H1 (cell line): ENCODE measurements around the gene HEATR5A. TPM values are rescaled to one million over a fixed set of nuclear protein-coding genes. Genes with fewer than 3 reads are reported as not detected.

Experiments used
- CTCF ChIA-PET: fragments of 300-600 bp; sonication (Branson Sonifier 250); formaldehyde crosslinking; loops from one replicate; lab custom pipeline; 2021; ENCODE audit not compliant: partially characterized antibody; lab: Charles Lee
- POLR2A ChIA-PET: fragments of 300-600 bp; sonication (Branson Sonifier 250); formaldehyde crosslinking; loops from one replicate; lab custom pipeline; 2021; ENCODE audit warnings: inconsistent platforms; ENCODE audit not compliant: partially characterized antibody; lab: Charles Lee
- DNase-seq, 2 experiments: peaks; one replicate each; pipeline versions ENCODE4 v3.0.0 to v3.0.0-alpha.2; 2010 to 2022; ENCODE audit warnings: low spot score in 2 of 2, low read depth in 1 of 2, mixed read lengths in 1 of 2
- FAIRE-seq: peaks from 2 replicates; lab custom pipeline; 2011; peaks lifted over from hg19 to GRCh38; lab: Jason Lieb, UNC
- H2AFZ ChIP-seq: 2 replicates; pipeline ENCODE4 v1.8.1; 2012; ENCODE audit warnings: low read length, inconsistent platforms
- H2AK5ac ChIP-seq: 2 replicates; pipeline ENCODE4 v1.6.1; 2013; ENCODE audit warnings: low read depth, low read length
- H2BK120ac ChIP-seq: replicated peaks from 2 replicates; pipeline ENCODE3; 2013; ENCODE audit warnings: low read depth, low read length, inconsistent platforms
- H2BK12ac ChIP-seq: 2 replicates; pipeline ENCODE4 v1.6.1; 2013; ENCODE audit warnings: low read depth, low read length
- H2BK15ac ChIP-seq: 2 replicates; pipeline ENCODE4 v1.6.1; 2013; ENCODE audit warnings: low read length
- H2BK20ac ChIP-seq: 2 replicates; pipeline ENCODE4 v1.6.1; 2013; ENCODE audit warnings: low read length
- H2BK5ac ChIP-seq: 2 replicates; pipeline ENCODE4 v1.6.1; 2013; ENCODE audit warnings: low read depth, low read length
- H3K14ac ChIP-seq: 2 replicates; pipeline ENCODE4 v1.6.1; 2013; ENCODE audit warnings: inconsistent platforms; ENCODE audit not compliant: insufficient read length
- H3K18ac ChIP-seq: 2 replicates; pipeline ENCODE4 v1.6.1; 2013; ENCODE audit warnings: low read length; ENCODE audit errors: extremely low read depth
- H3K23ac ChIP-seq: 2 replicates; pipeline ENCODE4 v1.6.1; 2013; ENCODE audit warnings: inconsistent platforms; ENCODE audit not compliant: insufficient read length
- H3K23me2 ChIP-seq: 2 replicates; pipeline ENCODE4 v1.6.1; 2013; ENCODE audit warnings: low read depth, low read length
- H3K27ac ChIP-seq: 2 replicates; pipeline ENCODE4 v1.6.1; 2011; ENCODE audit warnings: low read depth, low read length, inconsistent platforms
- H3K27me3 ChIP-seq, 4 experiments: replicated peaks in 1 of 4; 1 replicate in 1 of 4; 2 replicates in 3 of 4; pipeline versions ENCODE4 v1.6.1 to v1.8.1; 2011 to 2013; ENCODE audit warnings: low read length in 3 of 4, mild to moderate bottlenecking in 3 of 4, inconsistent platforms in 2 of 4, mixed read lengths in 2 of 4, moderate library complexity in 1 of 4; ENCODE audit not compliant: control insufficient read depth in 3 of 4, insufficient read depth in 3 of 4; ENCODE audit errors: extremely low read depth in 1 of 4
- H3K36me3 ChIP-seq, 4 experiments: 2 replicates each; pipeline versions ENCODE4 v1.6.1 to v1.8.1; 2011 to 2013; ENCODE audit warnings: mild to moderate bottlenecking in 4 of 4, low read length in 3 of 4, moderate library complexity in 2 of 4, control low read depth in 1 of 4, inconsistent platforms in 1 of 4; ENCODE audit not compliant: insufficient read depth in 4 of 4, control insufficient read depth in 2 of 4
- H3K4ac ChIP-seq: replicated peaks from 2 replicates; pipeline ENCODE3; 2013; ENCODE audit warnings: low read length, low read depth, mixed read lengths, inconsistent platforms; ENCODE audit not compliant: insufficient read length
- H3K4me1 ChIP-seq, 4 experiments: replicated peaks in 1 of 4; 1 replicate in 1 of 4; 2 replicates in 3 of 4; pipeline versions ENCODE4 v1.6.1 to v1.8.1; 2011 to 2013; ENCODE audit warnings: low read length in 3 of 4, inconsistent platforms in 2 of 4, mixed read lengths in 1 of 4; ENCODE audit not compliant: insufficient read depth in 4 of 4, control insufficient read depth in 3 of 4
- H3K4me2 ChIP-seq, 2 experiments: 2 replicates each; pipeline versions ENCODE4 v1.6.1 to v1.8.1; 2011 to 2013; ENCODE audit warnings: low read depth in 2 of 2, low read length in 2 of 2, control low read depth in 1 of 2, inconsistent platforms in 1 of 2, mild to moderate bottlenecking in 1 of 2; ENCODE audit not compliant: insufficient read depth in 1 of 2
- H3K4me3 ChIP-seq, 4 experiments: fragments of 200-600, 300-600 bp in 1 of 4; sonication (generic), shearing (Covaris generic), sonication (Bioruptor Twin) in 1 of 4; 2 replicates each; pipeline versions ENCODE4 v1.5.1 to v1.8.1; 2011 to 2016; ENCODE audit warnings: low read length in 4 of 4, low read depth in 3 of 4, control low read depth in 2 of 4, inconsistent platforms in 2 of 4, mild to moderate bottlenecking in 2 of 4, mixed read lengths in 1 of 4, moderate library complexity in 1 of 4; ENCODE audit not compliant: insufficient read depth in 2 of 4; ENCODE audit errors: extremely low read depth in 1 of 4
- H3K56ac ChIP-seq: replicated peaks from 2 replicates; pipeline ENCODE3; 2013; ENCODE audit warnings: low read depth, mild to moderate bottlenecking, mixed read lengths, low read length, inconsistent platforms; ENCODE audit not compliant: insufficient read length
- H3K79me1 ChIP-seq: 2 replicates; pipeline ENCODE4 v1.6.1; 2013; ENCODE audit warnings: low read depth, low read length, control low read depth
- H3K79me2 ChIP-seq, 2 experiments: 2 replicates each; pipeline versions ENCODE4 v1.6.1 to v1.8.1; 2012 to 2013; ENCODE audit warnings: low read length in 2 of 2, mild to moderate bottlenecking in 2 of 2, inconsistent platforms in 1 of 2; ENCODE audit not compliant: insufficient read depth in 2 of 2, control insufficient read depth in 1 of 2
- H3K9ac ChIP-seq, 4 experiments: replicated peaks in 1 of 4; 1 replicate in 1 of 4; 2 replicates in 3 of 4; pipeline versions ENCODE4 v1.6.1 to v1.8.1; 2011 to 2013; ENCODE audit warnings: low read depth in 3 of 4, low read length in 3 of 4, control low read depth in 2 of 4, mild to moderate bottlenecking in 2 of 4, moderate library complexity in 2 of 4, inconsistent platforms in 1 of 4; ENCODE audit errors: extremely low read depth in 1 of 4
- H3K9me3 ChIP-seq, 2 experiments: 2 replicates each; pipeline versions ENCODE4 v1.6.1 to v1.8.1; 2012 to 2013; ENCODE audit warnings: mild to moderate bottlenecking in 2 of 2, moderate library complexity in 2 of 2, control low read depth in 1 of 2, inconsistent platforms in 1 of 2, low read depth in 1 of 2, low read length in 1 of 2, mixed read lengths in 1 of 2; ENCODE audit not compliant: insufficient read depth in 2 of 2
- H4K20me1 ChIP-seq, 2 experiments: replicated peaks in 1 of 2; 2 replicates each; pipeline versions ENCODE3 to v1.8.1; 2011 to 2013; ENCODE audit warnings: inconsistent platforms in 2 of 2, low read length in 2 of 2, mild to moderate bottlenecking in 1 of 2; ENCODE audit not compliant: insufficient read depth in 2 of 2, control insufficient read depth in 1 of 2
- H4K5ac ChIP-seq: 2 replicates; pipeline ENCODE4 v1.6.1; 2013; ENCODE audit warnings: low read length, low read depth, mixed read lengths, inconsistent platforms; ENCODE audit not compliant: insufficient read length
- H4K8ac ChIP-seq: 2 replicates; pipeline ENCODE4 v1.8.0; 2013; ENCODE audit warnings: mild to moderate bottlenecking, moderate library complexity, low read length, inconsistent platforms; ENCODE audit not compliant: insufficient read depth; ENCODE audit errors: extremely low read depth
- H4K91ac ChIP-seq: replicated peaks from 2 replicates; pipeline ENCODE3; 2013; ENCODE audit warnings: low read length, mixed read lengths, inconsistent platforms; ENCODE audit not compliant: insufficient read length
- CHD2 ChIP-seq: IDR thresholded peaks from 2 replicates; pipeline ENCODE4 v1.6.1; 2012; ENCODE audit warnings: low read length, improper control_type of control experiment
- JUND ChIP-seq: IDR thresholded peaks from 2 replicates; pipeline ENCODE4 v1.6.1; 2011; ENCODE audit warnings: mild to moderate bottlenecking, improper control_type of control experiment, low read length
- NANOG ChIP-seq: IDR thresholded peaks from 2 replicates; pipeline ENCODE4 v1.6.1; 2011; ENCODE audit warnings: low read length, low read depth, mild to moderate bottlenecking, inconsistent platforms; ENCODE audit not compliant: insufficient read depth, poor library complexity, severe bottlenecking
- POLR2AphosphoS5 ChIP-seq: IDR thresholded peaks from 2 replicates; pipeline ENCODE4 v1.6.1; 2011; ENCODE audit warnings: low read depth, low read length
- RFX5 ChIP-seq: IDR thresholded peaks from 2 replicates; pipeline ENCODE4 v1.6.1; 2011; ENCODE audit warnings: low read depth, low read length, improper control_type of control experiment, borderline replicate concordance
- RNF2 ChIP-seq: fragments of 200-900, 300-1000 bp; sonication (generic); IDR thresholded peaks from 2 replicates; pipeline ENCODE4 v1.7.1; 2016; ENCODE audit warnings: borderline replicate concordance, low read depth, mild to moderate bottlenecking, antibody characterized with exemption, low read length; ENCODE audit not compliant: poor library complexity, severe bottlenecking; ENCODE audit errors: missing control alignments
- SIRT6 ChIP-seq: IDR thresholded peaks from one replicate; pipeline ENCODE4 v1.7.1; 2012; ENCODE audit warnings: low read length, inconsistent platforms
- TAF1 ChIP-seq: IDR thresholded peaks from 2 replicates; pipeline ENCODE4 v1.6.1; 2011; ENCODE audit warnings: mild to moderate bottlenecking, low read depth, low read length
- TBP ChIP-seq: IDR thresholded peaks from 2 replicates; pipeline ENCODE4 v1.6.1; 2011; ENCODE audit warnings: low read depth, low read length, improper control_type of control experiment
- WGBS, 2 experiments: shearing (Covaris generic) in 1 of 2; methylation state at CpG; one replicate each; pipeline versions ENCODE4 v1.1.6 to v1.1.7; 2013 to 2015; ENCODE audit warnings: low lambda C conversion rate in 2 of 2, mixed read lengths in 2 of 2, inconsistent platforms in 1 of 2, low coverage in 1 of 2, missing lambda C conversion rate in 1 of 2; ENCODE audit not compliant: insufficient replicate concordance in 2 of 2, insufficient coverage in 1 of 2, insufficient read length in 1 of 2; ENCODE audit errors: extremely low coverage in 1 of 2, missing lambda C conversion rate in 1 of 2; 5-methylcytosine and 5-hydroxymethylcytosine counted together
- polyA plus RNA-seq, 7 experiments: library from polyadenylated mRNA; depleted of rRNA in 3 of 7; stranded (reverse) in 5 of 7; unstranded in 2 of 7; fragments of >200 nt in 5 of 7; fragments of 200-250 nt in 2 of 7; gene quantifications; 1 replicate in 5 of 7; 2 replicates in 1 of 7; 4 replicates in 1 of 7; pipeline versions ENCODE4 v1.2.1 to v1.2.3, GENCODE V29; 2011 to 2013; ENCODE audit warnings: missing spikeins in 2 of 7, mixed read lengths in 2 of 7
- total RNA-seq: library from RNA; stranded (reverse); fragmentation: NEBNext Ultra II Directional; extraction: Animal tissue kit (Norgen Biotek cat#: 25700); gene quantifications from 2 replicates; pipeline ENCODE4 v1.2.1, GENCODE V29; 2021
- TF ChIP-seq, protein P1 (sequence below), 3 experiments: IDR thresholded peaks; 1 replicate in 2 of 3; 2 replicates in 1 of 3; pipeline versions ENCODE4 v1.5.1 to v1.6.1; 2011; ENCODE audit warnings: low read length in 3 of 3, mild to moderate bottlenecking in 3 of 3, inconsistent platforms in 2 of 3, low read depth in 1 of 3, moderate library complexity in 1 of 3; ENCODE audit not compliant: insufficient read depth in 1 of 3; ENCODE audit errors: control extremely low read depth in 1 of 3

HEATR5A gene
- total and polyA plus RNA-seq, 2 of the 8 experiments (the other 6 are each of a cell fraction or from before 2014, with no cell fraction given): 9.0 to 36.2 TPM

DNA sequence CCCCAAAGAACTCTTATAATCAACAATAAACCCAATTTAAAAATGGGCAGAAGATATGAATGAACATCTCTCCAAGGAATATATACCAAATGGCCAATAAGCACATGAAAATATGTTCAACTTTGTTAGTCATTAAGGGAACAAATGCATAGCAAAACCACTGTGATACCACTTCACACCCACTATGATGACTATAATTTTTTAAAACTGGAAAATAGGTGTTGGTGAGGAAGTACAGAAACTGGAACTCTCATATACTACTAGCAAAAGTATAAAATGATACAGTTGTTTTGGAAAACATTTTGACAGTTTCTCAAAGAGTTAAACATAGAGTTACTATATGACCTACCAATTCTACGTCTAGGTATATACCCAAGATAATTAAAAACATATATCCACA, 9.4 kb upstream of the HEATR5A start:
- no peak overlapping the region for H3K23ac ChIP-seq
- no peak overlapping the region for H2AFZ ChIP-seq
- H4K8ac ChIP-seq: no peak overlapping the region
- no peaks in the 10 kb centered on the region for H3K27me3 ChIP-seq
- H3K4ac ChIP-seq: no peak overlapping the region
- H3K79me1 ChIP-seq: no peaks in the 10 kb centered on the region
- TF ChIP-seq RFX5 (no peak), POLR2AphosphoS5 (no peak), TBP (no peak), TAF1 (no peak), SIRT6 (no peak), JUND (no peak), NANOG (no peak), RNF2 (no peak), CHD2 (no peak)
- TF ChIP-seq, protein P1, sequence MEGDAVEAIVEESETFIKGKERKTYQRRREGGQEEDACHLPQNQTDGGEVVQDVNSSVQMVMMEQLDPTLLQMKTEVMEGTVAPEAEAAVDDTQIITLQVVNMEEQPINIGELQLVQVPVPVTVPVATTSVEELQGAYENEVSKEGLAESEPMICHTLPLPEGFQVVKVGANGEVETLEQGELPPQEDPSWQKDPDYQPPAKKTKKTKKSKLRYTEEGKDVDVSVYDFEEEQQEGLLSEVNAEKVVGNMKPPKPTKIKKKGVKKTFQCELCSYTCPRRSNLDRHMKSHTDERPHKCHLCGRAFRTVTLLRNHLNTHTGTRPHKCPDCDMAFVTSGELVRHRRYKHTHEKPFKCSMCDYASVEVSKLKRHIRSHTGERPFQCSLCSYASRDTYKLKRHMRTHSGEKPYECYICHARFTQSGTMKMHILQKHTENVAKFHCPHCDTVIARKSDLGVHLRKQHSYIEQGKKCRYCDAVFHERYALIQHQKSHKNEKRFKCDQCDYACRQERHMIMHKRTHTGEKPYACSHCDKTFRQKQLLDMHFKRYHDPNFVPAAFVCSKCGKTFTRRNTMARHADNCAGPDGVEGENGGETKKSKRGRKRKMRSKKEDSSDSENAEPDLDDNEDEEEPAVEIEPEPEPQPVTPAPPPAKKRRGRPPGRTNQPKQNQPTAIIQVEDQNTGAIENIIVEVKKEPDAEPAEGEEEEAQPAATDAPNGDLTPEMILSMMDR (IDR thresholded peaks at IDR 0.05; ENCODE audit: control extremely low read depth in 1 of 3, insufficient read depth in 1 of 3, low read depth in 1 of 3, low read length in 3 of 3): no peak
- no peak overlapping the region for H2BK120ac ChIP-seq
- no peak overlapping the region for H2BK20ac ChIP-seq
- H3K18ac ChIP-seq: no peak overlapping the region
- H4K5ac ChIP-seq: no peak overlapping the region
- POLR2A ChIA-PET: no interaction called here
- no peaks in the 10 kb centered on the region for H3K23me2 ChIP-seq
- no peak overlapping the region for H2BK12ac ChIP-seq
- no peak overlapping the region for H3K4me3 ChIP-seq
- FAIRE-seq (no peak), DNase-seq (no peak)
- H2BK15ac ChIP-seq: no peak overlapping the region
- peaks cover 0 to 4% (median 0%) of the 10 kb centered on the region in 4 experiments; a peak in 2 of 7 replicates for H3K4me1 ChIP-seq
- no peak overlapping the region for H2AK5ac ChIP-seq
- 86% methylated on average over 1 of the region's 1 CpG; no CpG with 5 or more reads in 1 of the 2 experiments for WGBS, 2 experiments
- no peak overlapping the region for H3K27ac ChIP-seq
- H4K91ac ChIP-seq: no peak overlapping the region
- no peak overlapping the region for H3K9ac ChIP-seq
- H2BK5ac ChIP-seq: no peak overlapping the region
- no peak overlapping the region for H3K4me2 ChIP-seq
- H3K79me2 ChIP-seq: no peaks in the 10 kb centered on the region
- CTCF ChIA-PET: interaction anchor here (1.8 kb wide), 1 partner anchor 20 kb away, joined by 6 read pairs; no protein-coding TSS in a partner anchor
- no peaks in the 10 kb centered on the region for H3K9me3 ChIP-seq
- H3K56ac ChIP-seq: no peak overlapping the region
- H3K14ac ChIP-seq: no peak overlapping the region
- H4K20me1 ChIP-seq: no peaks in the 10 kb centered on the region
- no peaks in the 10 kb centered on the region for H3K36me3 ChIP-seq
